WTC11 (cell line): ENCODE measurements around the gene RANBP17. TPM values are rescaled to one million over a fixed set of nuclear protein-coding genes. Genes with fewer than 3 reads are reported as not detected.

Experiments
- ATAC-seq: fragments of 200-7000 bp; cut with Tn5 transposase; 2 replicates; pipeline ENCODE4 v1.10.0; 2021; ENCODE audit warnings: mild to moderate bottlenecking, moderate library complexity
- CTCF ChIA-PET: fragments of 300-600 bp; sonication (Branson Sonifier 250); formaldehyde crosslinking; loops from one replicate; lab custom pipeline; 2021; ENCODE audit warnings: antibody characterized with exemption; lab: Charles Lee
- POLR2A ChIA-PET: fragments of 350-600 bp; sonication (Branson Sonifier 250); formaldehyde crosslinking; loops from one replicate; lab custom pipeline; 2021; ENCODE audit warnings: antibody characterized with exemption; lab: Charles Lee
- DNase-seq: peaks from one replicate; pipeline ENCODE4 v3.0.0; 2021; ENCODE audit warnings: low spot score
- H3K27ac Mint-ChIP-seq: 2 replicates; pipeline ENCODE4 v1.8.0; 2021; ENCODE audit warnings: mixed read lengths
- H3K27me3 Mint-ChIP-seq: 2 replicates; pipeline ENCODE4 v1.8.0; 2021; ENCODE audit warnings: low read depth, mild to moderate bottlenecking, moderate library complexity, mixed read lengths
- H3K36me3 Mint-ChIP-seq: 2 replicates; pipeline ENCODE4 v1.8.0; 2021; ENCODE audit warnings: mixed read lengths
- H3K4me1 Mint-ChIP-seq: 2 replicates; pipeline ENCODE4 v1.8.0; 2022; ENCODE audit warnings: mixed read lengths
- H3K4me3 Mint-ChIP-seq: 2 replicates; pipeline ENCODE4 v1.8.0; 2021; ENCODE audit warnings: mild to moderate bottlenecking, moderate library complexity, mixed read lengths
- H3K9me3 Mint-ChIP-seq: 2 replicates; pipeline ENCODE4 v1.8.0; 2021; ENCODE audit warnings: mixed read lengths
- ARID4B ChIP-seq: sonication (generic); formaldehyde crosslinking; IDR thresholded peaks from 2 replicates; pipeline ENCODE4 v1.8.0; 2023; ENCODE audit warnings: missing genetic modification reagents, mild to moderate bottlenecking, borderline replicate concordance
- ERG ChIP-seq: fragments of 250-450 bp; sonication (Bioruptor Pico); IDR thresholded peaks from 2 replicates; pipeline ENCODE4 v1.8.0; 2021; ENCODE audit warnings: mild to moderate bottlenecking
- MXD4 ChIP-seq: fragments of 250-450 bp; sonication (Bioruptor Pico); IDR thresholded peaks from 2 replicates; pipeline ENCODE4 v1.8.0; 2021; ENCODE audit warnings: mild to moderate bottlenecking, moderate library complexity, borderline replicate concordance
- NR3C1 ChIP-seq: sonication (generic); formaldehyde crosslinking; conservative IDR thresholded peaks from 2 replicates; pipeline ENCODE4 v1.8.1; 2023; ENCODE audit warnings: low read depth, mild to moderate bottlenecking, missing genetic modification reagents
- RELA ChIP-seq: sonication (generic); formaldehyde crosslinking; IDR thresholded peaks from 2 replicates; pipeline ENCODE4 v1.8.1; 2022; ENCODE audit warnings: missing genetic modification reagents, mild to moderate bottlenecking, borderline replicate concordance
- SMAD3 ChIP-seq: sonication (generic); formaldehyde crosslinking; IDR thresholded peaks from 2 replicates; pipeline ENCODE4 v1.8.0; 2022; ENCODE audit warnings: missing genetic modification reagents, mild to moderate bottlenecking, borderline replicate concordance
- STAT6 ChIP-seq: sonication (generic); formaldehyde crosslinking; conservative IDR thresholded peaks from 2 replicates; pipeline ENCODE4 v1.8.1; 2023; ENCODE audit warnings: mild to moderate bottlenecking, low read depth, missing genetic modification reagents, moderate library complexity
- USF1 ChIP-seq: sonication (generic); formaldehyde crosslinking; IDR thresholded peaks from 2 replicates; pipeline ENCODE4 v1.8.0; 2022; ENCODE audit warnings: mild to moderate bottlenecking, missing genetic modification reagents
- USF2 ChIP-seq: sonication (generic); formaldehyde crosslinking; IDR thresholded peaks from 2 replicates; pipeline ENCODE4 v1.8.1; 2023; ENCODE audit warnings: mild to moderate bottlenecking, missing genetic modification reagents, moderate library complexity
- ZBTB21 ChIP-seq: sonication (generic); formaldehyde crosslinking; IDR thresholded peaks from 2 replicates; pipeline ENCODE4 v1.8.1; 2023; ENCODE audit warnings: mild to moderate bottlenecking, missing genetic modification reagents, borderline replicate concordance
- ZNF425 ChIP-seq: fragments of 250-450 bp; sonication (Bioruptor Pico); conservative IDR thresholded peaks from 2 replicates; pipeline ENCODE4 v1.9.0; 2021; ENCODE audit warnings: mild to moderate bottlenecking
- total RNA-seq: library from RNA; stranded (reverse); gene quantifications from 3 replicates; pipeline ENCODE4 v1.2.3, GENCODE V29; 2021

RANBP17 gene
- total RNA-seq, 1 experiment from 2014 or later, result 23.1 TPM

GRCh38 chr5:170817195-170817594 is 44.6 kb upstream of the RANBP17 start (continued):
- no peak for TF ChIP-seq USF2 (CRISPR knock-in tag)
- TF ChIP-seq, all 79 proteins: peak for 0

GRCh38 chr5:170818232-170818631 is 43.6 kb upstream of the RANBP17 start:
- ATAC-seq (no peak), DNase-seq (no peak)
- Mint-ChIP-seq H3K4me3 (no peak overlapping the region), H3K4me1 (no peaks in the 10 kb centered on the region), H3K9me3 (peaks cover 16% of the 10 kb centered on the region), H3K27me3 (no peaks in the 10 kb centered on the region), H3K27ac (no peak overlapping the region), H3K36me3 (no peaks in the 10 kb centered on the region)
- no peak for TF ChIP-seq NR3C1 (CRISPR knock-in tag)
- TF ChIP-seq USF1, result no peak
- no peak for TF ChIP-seq ARID4B (CRISPR knock-in tag)
- no peak for TF ChIP-seq ZNF425 (CRISPR knock-in tag)
- TF ChIP-seq MXD4 (CRISPR knock-in tag), result no peak
- TF ChIP-seq ERG, result no peak
- TF ChIP-seq RELA (CRISPR knock-in tag), result no peak
- TF ChIP-seq STAT6 (CRISPR knock-in tag), result no peak
- TF ChIP-seq SMAD3 (CRISPR knock-in tag), result no peak
- no peak for TF ChIP-seq ZBTB21 (CRISPR knock-in tag)
- CTCF ChIA-PET, result no interaction called here
- POLR2A ChIA-PET, result no interaction called here
